H1 (cell line): Measurements from ENCODE around the gene FKBP8. TPM values are rescaled to one million over a fixed set of nuclear protein-coding genes. Genes with fewer than 3 reads are reported as not detected.

Experiments used
- CTCF ChIA-PET: fragments of 300-600 bp; sonication (Branson Sonifier 250); formaldehyde crosslinking; loops from one replicate; lab custom pipeline; 2021; ENCODE audit not compliant: partially characterized antibody; lab: Charles Lee
- POLR2A ChIA-PET: fragments of 300-600 bp; sonication (Branson Sonifier 250); formaldehyde crosslinking; loops from one replicate; lab custom pipeline; 2021; ENCODE audit warnings: inconsistent platforms; ENCODE audit not compliant: partially characterized antibody; lab: Charles Lee
- DNase-seq, 2 experiments: peaks; one replicate each; pipeline versions ENCODE4 v3.0.0 to v3.0.0-alpha.2; 2010 to 2022; ENCODE audit warnings: low spot score in 2 of 2, low read depth in 1 of 2, mixed read lengths in 1 of 2
- FAIRE-seq: peaks from 2 replicates; lab custom pipeline; 2011; peaks lifted over from hg19 to GRCh38; lab: Jason Lieb, UNC
- H2AFZ ChIP-seq: 2 replicates; pipeline ENCODE4 v1.8.1; 2012; ENCODE audit warnings: low read length, inconsistent platforms
- H2AK5ac ChIP-seq: 2 replicates; pipeline ENCODE4 v1.6.1; 2013; ENCODE audit warnings: low read depth, low read length
- H2BK120ac ChIP-seq: replicated peaks from 2 replicates; pipeline ENCODE3; 2013; ENCODE audit warnings: low read depth, low read length, inconsistent platforms
- H2BK12ac ChIP-seq: 2 replicates; pipeline ENCODE4 v1.6.1; 2013; ENCODE audit warnings: low read depth, low read length
- H2BK15ac ChIP-seq: 2 replicates; pipeline ENCODE4 v1.6.1; 2013; ENCODE audit warnings: low read length
- H2BK20ac ChIP-seq: 2 replicates; pipeline ENCODE4 v1.6.1; 2013; ENCODE audit warnings: low read length
- H2BK5ac ChIP-seq: 2 replicates; pipeline ENCODE4 v1.6.1; 2013; ENCODE audit warnings: low read depth, low read length
- H3K14ac ChIP-seq: 2 replicates; pipeline ENCODE4 v1.6.1; 2013; ENCODE audit warnings: inconsistent platforms; ENCODE audit not compliant: insufficient read length
- H3K18ac ChIP-seq: 2 replicates; pipeline ENCODE4 v1.6.1; 2013; ENCODE audit warnings: low read length; ENCODE audit errors: extremely low read depth
- H3K23ac ChIP-seq: 2 replicates; pipeline ENCODE4 v1.6.1; 2013; ENCODE audit warnings: inconsistent platforms; ENCODE audit not compliant: insufficient read length
- H3K23me2 ChIP-seq: 2 replicates; pipeline ENCODE4 v1.6.1; 2013; ENCODE audit warnings: low read depth, low read length
- H3K27ac ChIP-seq: 2 replicates; pipeline ENCODE4 v1.6.1; 2011; ENCODE audit warnings: low read depth, low read length, inconsistent platforms
- H3K27me3 ChIP-seq, 4 experiments: replicated peaks in 1 of 4; 1 replicate in 1 of 4; 2 replicates in 3 of 4; pipeline versions ENCODE4 v1.6.1 to v1.8.1; 2011 to 2013; ENCODE audit warnings: low read length in 3 of 4, mild to moderate bottlenecking in 3 of 4, inconsistent platforms in 2 of 4, mixed read lengths in 2 of 4, moderate library complexity in 1 of 4; ENCODE audit not compliant: control insufficient read depth in 3 of 4, insufficient read depth in 3 of 4; ENCODE audit errors: extremely low read depth in 1 of 4
- H3K36me3 ChIP-seq, 4 experiments: 2 replicates each; pipeline versions ENCODE4 v1.6.1 to v1.8.1; 2011 to 2013; ENCODE audit warnings: mild to moderate bottlenecking in 4 of 4, low read length in 3 of 4, moderate library complexity in 2 of 4, control low read depth in 1 of 4, inconsistent platforms in 1 of 4; ENCODE audit not compliant: insufficient read depth in 4 of 4, control insufficient read depth in 2 of 4
- H3K4ac ChIP-seq: replicated peaks from 2 replicates; pipeline ENCODE3; 2013; ENCODE audit warnings: low read length, low read depth, mixed read lengths, inconsistent platforms; ENCODE audit not compliant: insufficient read length
- H3K4me1 ChIP-seq, 4 experiments: replicated peaks in 1 of 4; 1 replicate in 1 of 4; 2 replicates in 3 of 4; pipeline versions ENCODE4 v1.6.1 to v1.8.1; 2011 to 2013; ENCODE audit warnings: low read length in 3 of 4, inconsistent platforms in 2 of 4, mixed read lengths in 1 of 4; ENCODE audit not compliant: insufficient read depth in 4 of 4, control insufficient read depth in 3 of 4
- H3K4me2 ChIP-seq, 2 experiments: 2 replicates each; pipeline versions ENCODE4 v1.6.1 to v1.8.1; 2011 to 2013; ENCODE audit warnings: low read depth in 2 of 2, low read length in 2 of 2, control low read depth in 1 of 2, inconsistent platforms in 1 of 2, mild to moderate bottlenecking in 1 of 2; ENCODE audit not compliant: insufficient read depth in 1 of 2
- H3K4me3 ChIP-seq, 4 experiments: fragments of 200-600, 300-600 bp in 1 of 4; sonication (generic), shearing (Covaris generic), sonication (Bioruptor Twin) in 1 of 4; 2 replicates each; pipeline versions ENCODE4 v1.5.1 to v1.8.1; 2011 to 2016; ENCODE audit warnings: low read length in 4 of 4, low read depth in 3 of 4, control low read depth in 2 of 4, inconsistent platforms in 2 of 4, mild to moderate bottlenecking in 2 of 4, mixed read lengths in 1 of 4, moderate library complexity in 1 of 4; ENCODE audit not compliant: insufficient read depth in 2 of 4; ENCODE audit errors: extremely low read depth in 1 of 4
- H3K56ac ChIP-seq: replicated peaks from 2 replicates; pipeline ENCODE3; 2013; ENCODE audit warnings: low read depth, mild to moderate bottlenecking, mixed read lengths, low read length, inconsistent platforms; ENCODE audit not compliant: insufficient read length
- H3K79me1 ChIP-seq: 2 replicates; pipeline ENCODE4 v1.6.1; 2013; ENCODE audit warnings: low read depth, low read length, control low read depth
- H3K79me2 ChIP-seq, 2 experiments: 2 replicates each; pipeline versions ENCODE4 v1.6.1 to v1.8.1; 2012 to 2013; ENCODE audit warnings: low read length in 2 of 2, mild to moderate bottlenecking in 2 of 2, inconsistent platforms in 1 of 2; ENCODE audit not compliant: insufficient read depth in 2 of 2, control insufficient read depth in 1 of 2
- H3K9ac ChIP-seq, 4 experiments: replicated peaks in 1 of 4; 1 replicate in 1 of 4; 2 replicates in 3 of 4; pipeline versions ENCODE4 v1.6.1 to v1.8.1; 2011 to 2013; ENCODE audit warnings: low read depth in 3 of 4, low read length in 3 of 4, control low read depth in 2 of 4, mild to moderate bottlenecking in 2 of 4, moderate library complexity in 2 of 4, inconsistent platforms in 1 of 4; ENCODE audit errors: extremely low read depth in 1 of 4
- H3K9me3 ChIP-seq, 2 experiments: 2 replicates each; pipeline versions ENCODE4 v1.6.1 to v1.8.1; 2012 to 2013; ENCODE audit warnings: mild to moderate bottlenecking in 2 of 2, moderate library complexity in 2 of 2, control low read depth in 1 of 2, inconsistent platforms in 1 of 2, low read depth in 1 of 2, low read length in 1 of 2, mixed read lengths in 1 of 2; ENCODE audit not compliant: insufficient read depth in 2 of 2
- H4K20me1 ChIP-seq, 2 experiments: replicated peaks in 1 of 2; 2 replicates each; pipeline versions ENCODE3 to v1.8.1; 2011 to 2013; ENCODE audit warnings: inconsistent platforms in 2 of 2, low read length in 2 of 2, mild to moderate bottlenecking in 1 of 2; ENCODE audit not compliant: insufficient read depth in 2 of 2, control insufficient read depth in 1 of 2
- H4K5ac ChIP-seq: 2 replicates; pipeline ENCODE4 v1.6.1; 2013; ENCODE audit warnings: low read length, low read depth, mixed read lengths, inconsistent platforms; ENCODE audit not compliant: insufficient read length
- H4K8ac ChIP-seq: 2 replicates; pipeline ENCODE4 v1.8.0; 2013; ENCODE audit warnings: mild to moderate bottlenecking, moderate library complexity, low read length, inconsistent platforms; ENCODE audit not compliant: insufficient read depth; ENCODE audit errors: extremely low read depth
- H4K91ac ChIP-seq: replicated peaks from 2 replicates; pipeline ENCODE3; 2013; ENCODE audit warnings: low read length, mixed read lengths, inconsistent platforms; ENCODE audit not compliant: insufficient read length
- ASH2L ChIP-seq: fragments of 200-600, 300-600 bp; sonication (generic); IDR thresholded peaks from one replicate; pipeline ENCODE4 v1.7.1; 2017; ENCODE audit warnings: low read length
- CHD2 ChIP-seq: IDR thresholded peaks from 2 replicates; pipeline ENCODE4 v1.6.1; 2012; ENCODE audit warnings: low read length, improper control_type of control experiment
- CREB1 ChIP-seq: IDR thresholded peaks from 2 replicates; pipeline ENCODE4 v1.6.1; 2012; ENCODE audit warnings: inconsistent platforms
- EGR1 ChIP-seq: IDR thresholded peaks from 2 replicates; pipeline ENCODE4 v1.6.1; 2011; ENCODE audit warnings: low read depth, low read length, borderline replicate concordance
- JUN ChIP-seq: IDR thresholded peaks from 2 replicates; pipeline ENCODE4 v1.6.1; 2011; ENCODE audit warnings: low read depth, mild to moderate bottlenecking, improper control_type of control experiment, low read length
- KDM1A ChIP-seq: fragments of 200-600, 300-600 bp; sonication (generic); IDR thresholded peaks from 2 replicates; pipeline ENCODE4 v1.7.1; 2016; ENCODE audit warnings: mild to moderate bottlenecking, low read length, borderline replicate concordance
- POLR2A ChIP-seq, 2 experiments: IDR thresholded peaks; 1 replicate in 1 of 2; 2 replicates in 1 of 2; pipeline ENCODE4 v1.6.1; 2011; ENCODE audit warnings: low read depth in 2 of 2, low read length in 2 of 2, mild to moderate bottlenecking in 2 of 2; ENCODE audit errors: control extremely low read depth in 1 of 2
- RAD21 ChIP-seq, 2 experiments: IDR thresholded peaks in 1 of 2; conservative IDR thresholded peaks in 1 of 2; 2 replicates each; pipeline ENCODE4 v1.6.1; 2011; ENCODE audit warnings: low read depth in 2 of 2, low read length in 2 of 2, improper control_type of control experiment in 1 of 2, inconsistent platforms in 1 of 2, mild to moderate bottlenecking in 1 of 2, moderate library complexity in 1 of 2
- RBBP5 ChIP-seq: IDR thresholded peaks from 2 replicates; pipeline ENCODE4 v1.7.1; 2012; ENCODE audit warnings: low read depth, mild to moderate bottlenecking, inconsistent platforms, low read length, moderate library complexity, borderline replicate concordance
- SP1 ChIP-seq: IDR thresholded peaks from 2 replicates; pipeline ENCODE4 v1.6.1; 2011; ENCODE audit warnings: low read depth, low read length
- TAF1 ChIP-seq: IDR thresholded peaks from 2 replicates; pipeline ENCODE4 v1.6.1; 2011; ENCODE audit warnings: mild to moderate bottlenecking, low read depth, low read length
- WGBS, 2 experiments: shearing (Covaris generic) in 1 of 2; methylation state at CpG; one replicate each; pipeline versions ENCODE4 v1.1.6 to v1.1.7; 2013 to 2015; ENCODE audit warnings: low lambda C conversion rate in 2 of 2, mixed read lengths in 2 of 2, inconsistent platforms in 1 of 2, low coverage in 1 of 2, missing lambda C conversion rate in 1 of 2; ENCODE audit not compliant: insufficient replicate concordance in 2 of 2, insufficient coverage in 1 of 2, insufficient read length in 1 of 2; ENCODE audit errors: extremely low coverage in 1 of 2, missing lambda C conversion rate in 1 of 2; 5-methylcytosine and 5-hydroxymethylcytosine counted together
- polyA plus RNA-seq, 7 experiments: library from polyadenylated mRNA; depleted of rRNA in 3 of 7; stranded (reverse) in 5 of 7; unstranded in 2 of 7; fragments of >200 nt in 5 of 7; fragments of 200-250 nt in 2 of 7; gene quantifications; 1 replicate in 5 of 7; 2 replicates in 1 of 7; 4 replicates in 1 of 7; pipeline versions ENCODE4 v1.2.1 to v1.2.3, GENCODE V29; 2011 to 2013; ENCODE audit warnings: missing spikeins in 2 of 7, mixed read lengths in 2 of 7
- total RNA-seq: library from RNA; stranded (reverse); fragmentation: NEBNext Ultra II Directional; extraction: Animal tissue kit (Norgen Biotek cat#: 25700); gene quantifications from 2 replicates; pipeline ENCODE4 v1.2.1, GENCODE V29; 2021

The FKBP8 gene
- total and polyA plus RNA-seq, 2 of the 8 experiments (the other 6 are each of a cell fraction or from before 2014, with no cell fraction given) = 264 to 309 TPM

- H3K9ac ChIP-seq = no peak overlapping the region
- H4K20me1 ChIP-seq = peaks cover 0 to 4% of the 10 kb centered on the region in 2 experiments
- H3K79me1 ChIP-seq = no peaks in the 10 kb centered on the region; the same call in 1 of the 2 replicates
- no peak overlapping the region for H3K23ac ChIP-seq
- H3K27ac ChIP-seq = no peak overlapping the region
- H3K79me2 ChIP-seq = peaks cover 0 to 16% of the 10 kb centered on the region in 2 experiments; a peak in 2 of 4 replicates
- H4K91ac ChIP-seq = peak overlapping the region; percentile 12
- H2BK15ac ChIP-seq = no peak overlapping the region
- H4K8ac ChIP-seq = no peak overlapping the region
- H4K5ac ChIP-seq = peak overlapping the region; percentile 44
- H3K4ac ChIP-seq = peak overlapping the region; percentile 22
- H3K56ac ChIP-seq = no peak overlapping the region
- no peak for FAIRE-seq
- no peak overlapping the region for H2BK120ac ChIP-seq
- H3K23me2 ChIP-seq = peaks cover 8% of the 10 kb centered on the region
- H2AFZ ChIP-seq = peak overlapping the region; percentile 80
- peak in 1 of 2 experiments; percentile 74 for DNase-seq
- no peaks in the 10 kb centered on the region for H3K9me3 ChIP-seq
- peaks cover 5 to 22% (median 13%) of the 10 kb centered on the region in 4 experiments; a peak in 7 of 8 replicates for H3K36me3 ChIP-seq
- no peak overlapping the region for H2BK20ac ChIP-seq
- ChIA-PET CTCF (interaction anchor here (0.6 to 2.7 kb wide), 13 partner anchors 10 to 813 kb away, joined by 3 to 12 read pairs (median 4); no protein-coding TSS in a partner anchor), POLR2A (interaction anchor here (0.5 to 2.5 kb wide), 10 partner anchors 9 to 45 kb away, joined by 3 to 13 read pairs (median 4); partner anchors contain the start of gene KXD1)
- peak overlapping the region; percentile 70; the same call in 1 of the 2 replicates for H2BK12ac ChIP-seq
- H3K4me3 ChIP-seq = peak overlapping the region; percentile 36 to 77 (median 42); a peak in 5 of 8 replicates
- no peak overlapping the region for H2AK5ac ChIP-seq
- no peaks in the 10 kb centered on the region for H3K27me3 ChIP-seq
- H2BK5ac ChIP-seq = peak overlapping the region; percentile 35; the same call in 1 of the 2 replicates
- H3K4me1 ChIP-seq = peaks cover 0 to 9% (median 4%) of the 10 kb centered on the region in 4 experiments; a peak in 1 of 7 replicates
- H3K18ac ChIP-seq = peak overlapping the region; percentile 40; the same call in 1 of the 2 replicates
- H3K4me2 ChIP-seq = peak overlapping the region; percentile 70 to 91
- H3K14ac ChIP-seq = no peak overlapping the region
- WGBS, 2 experiments = 15% methylated on average over 12 of the region's 12 CpGs; no CpG with 5 or more reads in 1 of the 2 experiments
- TF ChIP-seq JUN (no peak), RBBP5 (0 out of 2 replicates have a peak, but pooled peaks have one; percentile 47), ASH2L (peak; percentile 83), TAF1 (peak; percentile 27; the same call in 1 of the 2 replicates), KDM1A (peak; percentile 71; the same call in 1 of the 2 replicates), POLR2A (IDR thresholded peaks at IDR 0.05; ENCODE audit: control extremely low read depth in 1 of 2, low read depth in 2 of 2, low read length in 2 of 2) (peak in 1 of 2 experiments; percentile 27; a peak in 1 of 3 replicates), RAD21 (IDR thresholded peaks at IDR 0.05 in 1 of 2, conservative IDR thresholded peaks at IDR 0.05 in 1 of 2; ENCODE audit: low read depth in 2 of 2, low read length in 2 of 2) (peak; percentile 21 to 26; a peak in 2 of 4 replicates), CHD2 (peak; percentile 55; the same call in 1 of the 2 replicates), CREB1 (peak; percentile 28; the same call in 1 of the 2 replicates), EGR1 (no peak), SP1 (peak; percentile 56; the same call in 1 of the 2 replicates)
Measured at GRCh38 chr19:18543814-18544475, 572 bp upstream of the FKBP8 start.
